Measurements from ENCODE around the gene ZNF335. TPM values are rescaled to one million over a fixed set of nuclear protein-coding genes. Genes with fewer than 3 reads are reported as not detected.

The ZNF335 gene, protein sequence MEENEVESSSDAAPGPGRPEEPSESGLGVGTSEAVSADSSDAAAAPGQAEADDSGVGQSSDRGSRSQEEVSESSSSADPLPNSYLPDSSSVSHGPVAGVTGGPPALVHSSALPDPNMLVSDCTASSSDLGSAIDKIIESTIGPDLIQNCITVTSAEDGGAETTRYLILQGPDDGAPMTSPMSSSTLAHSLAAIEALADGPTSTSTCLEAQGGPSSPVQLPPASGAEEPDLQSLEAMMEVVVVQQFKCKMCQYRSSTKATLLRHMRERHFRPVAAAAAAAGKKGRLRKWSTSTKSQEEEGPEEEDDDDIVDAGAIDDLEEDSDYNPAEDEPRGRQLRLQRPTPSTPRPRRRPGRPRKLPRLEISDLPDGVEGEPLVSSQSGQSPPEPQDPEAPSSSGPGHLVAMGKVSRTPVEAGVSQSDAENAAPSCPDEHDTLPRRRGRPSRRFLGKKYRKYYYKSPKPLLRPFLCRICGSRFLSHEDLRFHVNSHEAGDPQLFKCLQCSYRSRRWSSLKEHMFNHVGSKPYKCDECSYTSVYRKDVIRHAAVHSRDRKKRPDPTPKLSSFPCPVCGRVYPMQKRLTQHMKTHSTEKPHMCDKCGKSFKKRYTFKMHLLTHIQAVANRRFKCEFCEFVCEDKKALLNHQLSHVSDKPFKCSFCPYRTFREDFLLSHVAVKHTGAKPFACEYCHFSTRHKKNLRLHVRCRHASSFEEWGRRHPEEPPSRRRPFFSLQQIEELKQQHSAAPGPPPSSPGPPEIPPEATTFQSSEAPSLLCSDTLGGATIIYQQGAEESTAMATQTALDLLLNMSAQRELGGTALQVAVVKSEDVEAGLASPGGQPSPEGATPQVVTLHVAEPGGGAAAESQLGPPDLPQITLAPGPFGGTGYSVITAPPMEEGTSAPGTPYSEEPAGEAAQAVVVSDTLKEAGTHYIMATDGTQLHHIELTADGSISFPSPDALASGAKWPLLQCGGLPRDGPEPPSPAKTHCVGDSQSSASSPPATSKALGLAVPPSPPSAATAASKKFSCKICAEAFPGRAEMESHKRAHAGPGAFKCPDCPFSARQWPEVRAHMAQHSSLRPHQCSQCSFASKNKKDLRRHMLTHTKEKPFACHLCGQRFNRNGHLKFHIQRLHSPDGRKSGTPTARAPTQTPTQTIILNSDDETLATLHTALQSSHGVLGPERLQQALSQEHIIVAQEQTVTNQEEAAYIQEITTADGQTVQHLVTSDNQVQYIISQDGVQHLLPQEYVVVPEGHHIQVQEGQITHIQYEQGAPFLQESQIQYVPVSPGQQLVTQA (N-terminal part only)
- total RNA-seq = 12.2 TPM

GRCh38 chr20:45971675-45972499 is at the start of gene ZNF335:
Gene ZNF335, minus strand, starts transcription at chr20:45972203. Its CDS starts 793 bp downstream, at chr20:45971410.
- peak; percentile 97 for DNase-seq

DNA sequence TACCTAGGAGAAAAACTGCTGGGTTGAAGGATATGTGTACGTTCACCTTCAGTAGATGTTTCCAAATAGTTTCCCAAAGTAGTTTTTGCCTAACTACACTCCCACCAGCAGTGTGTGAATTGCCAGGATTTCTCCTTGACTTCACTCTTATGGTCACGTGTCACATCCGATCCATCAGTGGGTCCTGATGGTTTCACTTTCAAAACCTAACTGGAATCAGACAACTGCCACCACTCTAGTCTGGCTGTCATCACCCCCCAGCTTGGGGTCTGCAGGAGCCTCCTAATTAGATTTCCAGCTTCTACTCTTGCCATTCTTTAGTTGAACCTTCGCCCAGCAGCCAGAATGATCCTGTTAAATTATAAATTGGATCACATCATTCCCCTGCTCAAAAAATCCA is 48.6 kb upstream of the ZNF335 start:
- no peak for DNase-seq

DNA sequence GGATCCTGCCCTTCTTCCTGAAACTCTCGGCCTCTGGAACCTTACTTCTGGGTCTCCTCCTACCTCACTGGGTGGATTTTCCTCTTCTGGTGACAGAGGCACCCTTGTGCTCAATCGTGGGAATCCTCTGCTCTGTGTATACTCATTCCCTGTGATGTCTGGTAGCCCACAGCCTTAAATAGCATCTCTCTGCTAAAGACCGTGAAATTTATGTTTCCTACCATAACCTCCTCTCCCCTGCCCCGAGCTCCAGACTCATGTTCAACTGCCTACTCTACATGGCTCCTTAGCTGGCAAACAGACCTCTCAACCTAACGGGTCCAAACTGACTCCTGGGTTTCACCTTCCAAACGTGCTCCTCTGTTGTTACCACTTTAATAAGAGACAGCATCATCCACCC is 46.6 kb upstream of the ZNF335 start:
- no peak for DNase-seq

DNA sequence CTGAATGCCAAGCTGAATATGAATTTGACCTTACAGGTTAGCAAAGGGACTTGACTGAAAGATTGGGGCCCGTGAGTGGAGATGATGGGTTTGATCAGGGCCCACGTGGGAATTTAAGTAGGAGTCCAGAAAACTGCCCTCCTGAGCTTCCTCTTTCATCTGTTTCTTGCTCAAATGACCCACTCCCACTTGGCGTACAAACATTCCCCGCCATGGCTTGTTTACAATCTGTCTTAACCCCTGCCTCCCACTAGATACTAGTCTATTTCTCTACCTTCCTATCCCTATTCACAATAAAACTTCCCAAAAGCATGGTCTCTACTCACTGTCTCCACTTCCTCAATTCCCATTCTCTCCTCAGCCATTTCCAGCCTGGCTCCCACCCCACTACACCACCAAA is 46.1 kb upstream of the ZNF335 start:
- DNase-seq = no peak

DNA sequence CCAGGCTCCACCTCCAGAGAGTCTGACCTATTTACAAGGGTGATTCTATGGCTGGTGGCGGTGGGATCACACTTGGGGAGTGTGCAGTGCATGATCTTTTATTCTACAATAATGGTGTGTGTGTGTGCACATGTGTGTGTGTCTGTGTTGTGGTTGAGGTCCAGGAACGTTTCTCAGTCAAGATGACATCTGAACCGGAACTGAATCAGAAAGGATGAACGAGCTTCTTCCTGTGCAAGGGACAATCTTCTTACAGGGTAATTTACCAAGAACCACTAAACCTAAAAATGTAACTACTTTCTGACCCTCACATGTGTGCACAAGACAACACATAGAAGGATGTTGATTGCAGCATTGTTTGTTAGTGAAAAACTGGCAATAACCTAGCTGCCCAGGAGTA is 45.3 kb upstream of the ZNF335 start:
- DNase-seq = no peak

DNA sequence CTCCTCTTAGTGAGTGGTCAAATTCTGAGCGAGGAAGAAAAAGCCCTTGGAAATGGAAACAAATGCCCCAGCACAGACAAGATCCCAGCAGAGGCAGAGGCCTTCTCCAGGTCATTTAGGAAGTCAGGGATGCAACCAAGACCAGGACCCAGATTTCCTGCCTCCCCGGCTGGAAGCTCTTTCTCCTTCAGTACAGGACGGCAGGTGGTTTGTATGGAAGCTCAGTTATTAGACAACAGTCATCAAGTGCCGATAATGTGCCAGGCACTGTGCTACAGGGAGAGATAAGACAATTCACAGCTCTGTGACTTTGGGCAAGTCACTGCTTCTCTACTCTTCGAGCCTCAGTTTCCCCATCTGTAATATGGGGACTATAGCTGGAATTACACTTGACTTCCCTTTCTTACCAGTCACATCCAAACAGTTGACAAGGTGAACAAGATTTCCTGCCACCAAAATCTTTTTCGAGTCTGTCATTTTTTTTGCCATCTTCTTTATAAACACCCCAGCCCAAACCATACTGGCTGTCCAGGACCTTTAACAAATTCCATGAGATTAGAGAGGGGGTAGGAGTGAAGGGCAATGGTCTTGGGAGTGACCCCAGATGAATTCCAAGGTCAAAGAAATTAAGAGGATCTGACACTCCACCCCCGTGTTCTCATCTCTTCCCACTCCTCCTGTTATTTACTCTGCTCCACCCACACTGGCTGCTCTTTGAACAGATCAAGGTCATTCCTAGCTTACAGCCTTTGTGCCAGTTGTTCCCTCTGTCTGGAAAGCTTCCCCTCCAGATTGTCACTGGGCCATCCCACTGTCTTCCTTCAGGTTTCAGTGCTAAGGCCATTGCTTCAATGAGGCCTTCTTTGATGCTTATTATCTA is 42.8 kb upstream of the ZNF335 start:
- DNase-seq = no peak

- no peak for DNase-seq
Measured at GRCh38 chr20:46013829-46014516, 42.0 kb upstream of the ZNF335 start.

DNA sequence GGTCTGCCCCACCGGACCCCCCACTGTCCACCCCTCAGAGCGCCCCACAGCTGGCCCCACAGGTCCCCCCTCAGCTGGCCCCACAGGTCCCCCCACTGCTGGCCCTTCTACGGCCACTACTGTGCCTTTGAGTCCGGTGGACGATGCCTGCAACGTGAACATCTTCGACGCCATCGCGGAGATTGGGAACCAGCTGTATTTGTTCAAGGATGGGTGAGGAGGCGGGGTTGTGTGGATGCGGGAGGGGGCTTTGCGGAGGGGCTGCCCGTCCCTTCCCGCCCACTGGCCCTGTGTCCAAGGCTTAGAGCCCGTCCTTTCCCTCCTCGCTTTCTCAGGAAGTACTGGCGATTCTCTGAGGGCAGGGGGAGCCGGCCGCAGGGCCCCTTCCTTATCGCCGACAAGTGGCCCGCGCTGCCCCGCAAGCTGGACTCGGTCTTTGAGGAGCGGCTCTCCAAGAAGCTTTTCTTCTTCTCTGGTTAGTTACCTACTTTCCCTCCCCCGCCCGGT is 41.4 kb upstream of the ZNF335 start:
- no peak for DNase-seq

- DNase-seq = no peak
Measured at GRCh38 chr20:46012921-46013320, 40.9 kb upstream of the ZNF335 start.

DNA sequence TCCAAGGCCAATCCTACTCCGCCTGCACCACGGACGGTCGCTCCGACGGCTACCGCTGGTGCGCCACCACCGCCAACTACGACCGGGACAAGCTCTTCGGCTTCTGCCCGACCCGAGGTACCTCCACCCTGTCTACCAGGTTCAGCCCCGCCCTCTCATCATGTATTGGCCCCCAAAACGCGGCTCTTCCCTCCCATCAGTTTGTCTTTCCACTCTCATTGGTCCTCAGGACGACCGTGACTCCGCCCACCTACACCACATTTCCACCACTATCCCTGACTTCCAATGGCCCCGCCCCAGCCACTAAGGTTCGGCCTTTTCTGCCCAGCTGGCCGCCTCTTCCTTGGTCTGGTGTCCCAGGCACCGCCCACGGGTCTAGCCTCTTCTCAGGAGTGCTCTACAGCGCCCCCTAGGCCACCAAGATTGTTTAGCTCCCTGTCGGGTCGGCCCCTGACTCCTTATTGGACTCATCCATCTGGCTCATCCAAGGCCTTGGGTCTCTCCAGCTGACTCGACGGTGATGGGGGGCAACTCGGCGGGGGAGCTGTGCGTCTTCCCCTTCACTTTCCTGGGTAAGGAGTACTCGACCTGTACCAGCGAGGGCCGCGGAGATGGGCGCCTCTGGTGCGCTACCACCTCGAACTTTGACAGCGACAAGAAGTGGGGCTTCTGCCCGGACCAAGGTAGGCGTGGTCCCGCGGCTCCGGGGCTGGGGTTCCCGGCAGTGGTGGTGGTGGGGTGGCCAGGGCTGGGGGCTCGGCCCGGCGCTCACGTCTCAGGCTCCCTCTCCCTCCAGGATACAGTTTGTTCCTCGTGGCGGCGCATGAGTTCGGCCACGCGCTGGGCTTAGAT is 39.9 kb upstream of the ZNF335 start:
- DNase-seq = no peak

DNA sequence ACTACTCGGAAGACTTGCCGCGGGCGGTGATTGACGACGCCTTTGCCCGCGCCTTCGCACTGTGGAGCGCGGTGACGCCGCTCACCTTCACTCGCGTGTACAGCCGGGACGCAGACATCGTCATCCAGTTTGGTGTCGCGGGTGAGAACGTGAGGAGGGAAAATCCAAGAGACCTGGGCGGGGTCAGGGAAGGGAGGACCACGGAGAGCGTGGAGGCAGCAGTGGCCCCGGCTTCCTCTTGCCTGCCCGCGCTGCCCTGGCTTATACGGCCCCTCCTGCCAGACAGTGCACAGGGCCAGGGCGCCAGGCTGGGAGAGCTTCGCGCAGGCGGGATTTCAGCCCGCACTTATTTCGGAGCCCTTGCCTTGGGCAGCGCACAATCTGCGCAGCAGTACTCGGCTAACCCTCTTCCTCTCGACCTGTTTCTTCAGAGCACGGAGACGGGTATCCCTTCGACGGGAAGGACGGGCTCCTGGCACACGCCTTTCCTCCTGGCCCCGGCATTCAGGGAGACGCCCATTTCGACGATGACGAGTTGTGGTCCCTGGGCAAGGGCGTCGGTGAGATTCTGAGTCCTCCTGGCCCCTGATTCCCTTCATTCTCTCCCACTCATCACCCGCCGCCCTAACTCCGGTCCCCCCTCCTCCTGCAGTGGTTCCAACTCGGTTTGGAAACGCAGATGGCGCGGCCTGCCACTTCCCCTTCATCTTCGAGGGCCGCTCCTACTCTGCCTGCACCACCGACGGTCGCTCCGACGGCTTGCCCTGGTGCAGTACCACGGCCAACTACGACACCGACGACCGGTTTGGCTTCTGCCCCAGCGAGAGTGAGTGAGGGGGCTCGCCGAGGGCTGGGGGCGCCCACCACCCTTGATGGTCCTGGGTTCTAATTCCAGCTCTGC is 38.7 kb upstream of the ZNF335 start:
- DNase-seq = no peak

DNA sequence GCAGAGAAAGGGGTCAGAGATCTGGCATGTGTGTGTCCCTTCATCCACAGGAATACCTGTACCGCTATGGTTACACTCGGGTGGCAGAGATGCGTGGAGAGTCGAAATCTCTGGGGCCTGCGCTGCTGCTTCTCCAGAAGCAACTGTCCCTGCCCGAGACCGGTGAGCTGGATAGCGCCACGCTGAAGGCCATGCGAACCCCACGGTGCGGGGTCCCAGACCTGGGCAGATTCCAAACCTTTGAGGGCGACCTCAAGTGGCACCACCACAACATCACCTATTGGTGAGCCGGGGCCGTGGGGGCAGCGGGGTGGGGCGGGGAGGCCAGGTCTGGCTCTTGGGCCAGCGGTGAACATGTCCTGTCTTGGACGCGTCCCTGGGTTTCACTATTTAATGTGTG is 37.8 kb upstream of the ZNF335 start:
- no peak for DNase-seq

DNA sequence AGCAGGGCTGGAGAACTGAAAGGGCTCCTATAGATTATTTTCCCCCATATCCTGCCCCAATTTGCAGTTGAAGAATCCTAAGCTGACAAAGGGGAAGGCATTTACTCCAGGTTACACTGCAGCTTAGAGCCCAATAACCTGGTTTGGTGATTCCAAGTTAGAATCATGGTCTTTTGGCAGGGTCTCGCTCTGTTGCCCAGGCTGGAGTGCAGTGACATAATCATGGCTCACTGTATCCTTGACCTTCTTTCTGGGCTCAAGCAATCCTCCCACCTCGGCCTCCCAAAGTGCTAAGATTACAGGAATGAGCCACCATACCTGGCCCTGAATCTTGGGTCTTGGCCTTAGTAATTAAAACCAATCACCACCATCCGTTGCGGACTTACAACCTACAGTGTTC is 35.7 kb upstream of the ZNF335 start:
- no peak for DNase-seq

DNA sequence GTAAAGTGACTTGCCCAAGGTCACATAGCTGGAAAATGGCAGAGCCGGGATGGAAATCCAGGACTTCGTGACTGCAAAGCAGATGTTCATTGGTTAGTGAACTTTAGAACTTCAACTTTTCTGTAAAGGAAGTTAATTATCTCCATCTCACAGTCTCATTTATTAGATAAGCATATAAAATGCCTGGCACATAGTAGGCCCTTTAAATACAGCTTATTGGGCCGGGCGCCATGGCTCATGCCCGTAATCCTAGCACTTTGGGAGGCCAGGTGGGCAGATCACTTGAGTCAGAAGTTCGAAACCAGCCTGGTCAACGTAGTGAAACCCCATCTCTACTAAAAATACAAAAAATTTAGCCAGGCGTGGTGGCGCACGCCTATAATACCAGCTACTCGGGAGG is 35.0 kb upstream of the ZNF335 start:
- DNase-seq = no peak

DNA sequence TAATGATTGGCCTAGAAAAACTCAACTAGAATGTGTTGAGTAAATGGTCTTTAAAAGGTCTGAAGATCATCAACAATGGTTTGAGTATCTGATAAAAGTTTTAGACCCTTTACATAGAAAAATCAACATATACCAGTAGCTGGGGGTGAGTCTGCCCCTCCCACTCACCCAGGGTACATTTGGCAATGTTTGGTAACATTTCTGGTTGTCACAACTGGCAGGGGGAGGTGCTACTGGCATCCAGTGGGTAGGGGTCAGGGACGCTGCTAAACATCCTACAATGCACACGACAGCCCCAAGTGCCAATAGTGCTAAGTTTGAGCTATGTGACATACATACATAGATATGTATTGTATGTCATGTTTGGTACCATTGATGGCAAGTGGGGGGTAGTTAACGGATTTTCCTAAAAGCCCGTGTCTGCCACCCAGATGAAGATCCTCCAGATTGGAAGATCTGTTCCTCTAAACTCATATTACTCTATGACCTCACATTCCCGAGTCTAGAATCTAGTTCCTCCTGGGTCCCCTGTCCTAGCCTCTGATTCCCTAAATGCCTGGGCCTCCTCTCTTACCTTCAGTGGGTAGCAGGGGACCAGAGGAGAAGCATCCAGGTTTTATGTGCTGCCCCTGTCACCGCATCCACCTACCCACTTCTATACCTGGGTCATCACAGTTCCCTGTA is 34.2 kb upstream of the ZNF335 start:
- no peak for DNase-seq

GRCh38 chr20:46004889-46005473 is 33.0 kb upstream of the ZNF335 start:
- no peak for DNase-seq

DNA sequence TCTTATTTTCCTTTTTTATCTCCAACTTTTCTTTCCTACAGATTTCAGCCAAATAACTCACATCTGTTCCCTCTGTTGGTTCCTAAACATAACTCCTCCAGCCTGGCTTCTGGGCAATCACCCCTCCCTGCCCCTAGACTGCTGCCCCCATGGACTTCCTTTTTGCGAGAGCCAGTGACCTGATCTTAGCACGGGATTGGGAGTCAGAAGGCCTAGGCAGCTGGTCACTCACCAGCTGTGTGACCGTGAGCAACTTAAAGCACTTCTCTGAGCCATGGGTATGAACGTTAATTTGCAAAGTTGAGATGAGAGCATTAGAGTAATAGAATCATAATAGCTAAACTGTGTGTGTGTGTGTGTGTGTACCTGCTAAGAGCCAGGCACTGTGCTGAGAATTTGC is 32.2 kb upstream of the ZNF335 start:
- DNase-seq = no peak
